ENCODE results near the gene DTWD2.

DNA sequence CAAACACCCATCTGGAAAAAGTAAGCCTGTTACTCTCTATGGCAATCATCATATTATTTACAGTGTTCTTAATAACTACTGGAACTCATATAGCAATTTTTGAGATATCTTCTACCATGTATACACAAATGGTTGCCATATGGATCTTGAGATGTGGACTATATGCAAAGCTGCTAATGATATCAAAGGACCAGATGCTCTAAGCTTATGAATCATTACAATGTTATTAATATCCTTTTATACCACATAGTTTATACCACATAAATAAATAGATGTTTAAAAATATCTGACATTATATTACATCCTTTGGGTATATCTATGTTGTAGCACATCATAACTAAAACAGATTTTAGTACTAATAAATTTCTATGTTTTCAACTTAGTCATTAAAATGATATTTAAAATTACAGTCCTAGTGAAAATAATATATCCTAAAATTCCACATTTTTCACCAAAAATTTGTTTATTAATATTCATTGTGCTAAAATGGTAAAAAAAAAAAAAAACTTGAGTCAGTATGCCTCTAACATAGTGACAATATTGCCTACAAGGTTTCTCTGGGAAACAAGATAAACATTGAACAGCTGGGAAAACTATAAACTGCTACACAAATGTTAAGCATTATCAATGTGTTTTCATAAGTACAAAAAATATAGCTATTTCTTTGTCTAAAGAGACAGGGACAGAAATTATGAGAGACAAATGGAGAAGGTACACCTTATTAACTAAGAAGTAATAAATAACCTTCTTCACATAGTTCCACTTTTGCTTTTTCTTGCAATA is 85.5 kb downstream of the DTWD2 start:
- no peak for TF ChIP-seq SUZ12 (IDR thresholded peaks at IDR 0.05)
- TF ChIP-seq L3MBTL2 (conservative IDR thresholded peaks at IDR 0.05): no peak
- no peak for TF ChIP-seq CTBP1 (IDR thresholded peaks at IDR 0.05; ENCODE audit: borderline replicate concordance)
- no peak for TF ChIP-seq ZNF384 (IDR thresholded peaks at IDR 0.05)
- no peak for TF ChIP-seq NFRKB (IDR thresholded peaks at IDR 0.05)
- no peak for TF ChIP-seq ELF4 (IDR thresholded peaks at IDR 0.05)
- TF ChIP-seq SP1 (IDR thresholded peaks at IDR 0.05): no peak
- TF ChIP-seq FOXK2 (IDR thresholded peaks at IDR 0.05): no peak
- TF ChIP-seq FOXA1 (IDR thresholded peaks at IDR 0.05): no peak
- TF ChIP-seq ARNT (IDR thresholded peaks at IDR 0.05): no peak
- no peak for TF ChIP-seq TARDBP (IDR thresholded peaks at IDR 0.05)
- no peak for TF ChIP-seq BHLHE40 (IDR thresholded peaks at IDR 0.05; ENCODE audit: borderline replicate concordance)
- no peak for TF ChIP-seq FOXM1 (IDR thresholded peaks at IDR 0.05; ENCODE audit: borderline replicate concordance)

All from HEK293T (cell line).